HG02852 (cell line): ENCODE results near the gene SEZ6L.
"Not testable (repeated sequence)": the region's sequence is repeated elsewhere in the genome, so short reads cannot be mapped to it uniquely, and the experiment has no call there.

ENCODE experiments used
- ATAC-seq: cut with Tn5 transposase; IDR thresholded peaks from one replicate; pipeline ENCODE4 v1.9.1; 2021; ENCODE audit warnings: mild to moderate bottlenecking, moderate library complexity; ENCODE audit not compliant: unreplicated experiment

SEZ6L gene

DNA sequence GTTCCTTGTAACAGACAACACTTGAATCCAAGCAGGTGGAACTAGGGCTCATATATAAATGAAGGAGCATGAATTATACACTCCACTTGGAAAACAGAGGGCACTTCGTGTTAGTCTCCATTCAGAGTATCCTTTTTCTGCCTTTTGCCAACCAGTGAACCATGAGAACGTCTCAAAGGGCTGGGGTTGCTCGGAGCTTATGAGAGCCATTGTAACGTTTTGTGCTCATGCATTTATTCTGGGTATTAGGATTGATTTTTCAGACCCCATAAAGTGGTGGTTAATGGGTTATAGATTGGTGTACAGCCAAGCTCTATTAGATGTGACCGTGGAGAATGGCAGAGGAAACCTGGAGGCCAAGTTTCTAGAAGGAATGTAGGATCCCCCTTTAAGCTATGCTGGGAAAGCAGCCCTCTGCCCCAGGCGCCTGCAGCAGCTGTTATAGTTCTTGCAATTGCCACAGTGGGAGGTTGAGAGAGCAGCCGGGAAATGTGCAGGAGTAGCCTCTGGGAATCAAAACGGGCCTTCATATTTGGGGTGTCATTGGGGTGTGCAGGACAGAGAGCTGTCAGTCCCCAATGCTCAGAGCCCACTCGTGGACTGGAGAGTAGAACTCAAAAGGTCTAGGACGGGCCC, 205.2 kb downstream of the SEZ6L start:
- no peak for ATAC-seq

DNA sequence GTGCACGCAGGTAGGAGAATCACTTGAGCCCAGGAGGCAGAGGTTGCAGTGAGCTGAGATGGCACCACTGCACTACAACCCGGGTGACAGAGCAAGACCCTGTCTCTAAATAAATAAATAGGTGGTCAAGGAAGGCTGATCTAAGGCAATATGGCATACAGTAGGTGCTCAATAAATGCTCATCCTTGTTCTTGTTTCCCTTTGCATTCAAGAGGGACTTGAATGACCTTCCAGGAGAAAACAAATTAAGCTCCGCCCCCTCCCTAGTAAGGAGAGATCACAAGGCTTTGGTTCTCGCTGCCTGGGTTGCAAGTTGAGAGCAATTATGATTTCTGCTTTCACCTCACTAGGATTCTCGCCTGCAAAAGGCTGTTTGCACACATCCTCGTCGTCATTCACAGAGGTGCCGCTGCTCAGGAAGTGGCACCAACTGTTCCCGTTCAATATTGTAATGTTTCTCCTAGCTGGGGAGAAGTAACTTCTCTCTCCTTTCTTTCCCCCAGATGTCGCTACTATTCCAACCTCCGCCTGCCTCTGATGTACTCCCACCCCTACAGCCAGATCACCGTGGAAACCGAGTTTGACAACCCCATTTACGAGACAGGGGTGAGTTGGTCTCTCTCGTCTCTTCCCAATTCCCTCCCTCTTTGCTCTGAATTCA, 208.0 kb downstream of the SEZ6L start:
- no peak for ATAC-seq

DNA sequence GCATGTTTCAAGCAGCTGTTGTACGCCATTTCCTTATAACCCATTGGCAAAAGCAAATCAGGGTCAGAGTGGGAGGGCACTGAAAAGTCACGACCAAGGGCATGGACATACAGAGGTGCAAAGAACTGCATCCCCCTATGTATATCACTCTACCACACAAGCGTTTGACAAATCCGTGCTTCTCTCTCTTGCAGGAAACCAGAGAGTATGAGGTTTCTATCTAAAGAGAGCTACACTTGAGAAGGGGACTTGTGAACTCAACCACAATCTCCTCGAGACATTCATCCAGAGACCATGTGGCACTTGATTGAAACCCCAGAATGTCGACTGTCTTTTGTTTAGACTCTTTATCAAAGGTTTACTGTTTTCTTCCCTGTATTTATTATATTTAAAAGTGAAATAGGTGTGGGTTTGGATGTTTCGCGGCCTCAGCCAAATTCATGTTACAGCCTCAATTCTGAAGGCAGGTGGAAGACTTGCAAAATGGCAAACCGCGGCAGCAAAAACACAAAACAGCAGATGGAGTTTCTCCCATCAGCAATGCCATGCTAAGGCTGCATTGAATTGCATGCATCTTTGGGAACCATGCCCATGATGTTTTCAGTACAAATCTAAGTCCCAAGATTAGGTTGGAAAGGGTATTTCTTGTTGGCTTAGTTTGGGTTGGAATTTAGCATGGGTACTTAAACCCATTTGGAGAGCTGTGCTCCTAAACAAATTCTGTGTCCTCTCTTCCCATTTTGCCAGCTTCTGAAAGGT, 211.0 kb downstream of the SEZ6L start:
- ATAC-seq = no peak

DNA sequence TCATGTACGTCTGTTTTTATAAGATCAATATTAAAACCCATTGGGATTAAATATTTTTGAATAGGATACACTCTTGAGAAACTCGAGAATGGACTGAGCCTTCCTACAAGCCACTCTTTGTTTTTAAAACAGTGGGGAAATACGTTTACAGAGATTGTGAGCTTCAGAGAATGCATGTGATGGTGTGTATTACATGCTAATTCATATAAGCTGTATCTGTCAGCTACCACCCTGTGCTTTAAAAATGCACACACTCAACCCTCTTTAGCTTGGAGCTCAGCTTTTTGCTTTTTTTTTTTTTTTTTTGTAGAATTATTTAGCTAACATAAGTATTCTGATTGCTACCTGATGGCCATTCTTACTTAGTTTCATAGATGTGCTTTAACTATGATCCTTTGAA, 213.5 kb downstream of the SEZ6L start:
- ATAC-seq = no peak

DNA sequence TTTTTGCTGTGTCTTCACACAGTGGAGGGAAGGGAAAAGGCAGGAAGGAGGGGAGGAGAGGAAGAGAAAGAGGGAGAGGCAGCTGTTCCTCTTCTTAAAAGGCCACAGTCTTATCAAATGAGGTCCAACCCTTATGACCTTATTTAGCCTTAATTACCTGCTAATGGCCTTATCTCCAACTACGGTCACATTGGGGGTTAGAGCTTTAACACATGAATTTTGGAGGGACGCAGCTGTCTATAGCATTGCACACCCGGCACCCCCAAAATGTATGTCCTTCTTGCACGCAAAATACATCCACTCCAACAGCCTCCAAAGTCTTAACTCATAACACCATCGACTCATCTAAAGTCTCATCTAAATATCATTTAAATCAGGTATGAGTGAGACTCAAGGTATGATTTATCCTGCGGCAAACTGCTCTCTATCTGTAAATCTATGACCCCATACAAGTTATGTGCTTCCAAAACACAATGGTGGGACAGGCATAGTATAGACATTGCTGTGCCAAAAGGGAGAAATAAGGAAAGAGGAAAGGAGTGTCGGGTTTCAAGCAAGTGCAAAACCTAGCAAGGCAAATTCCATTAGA, 214.8 kb downstream of the SEZ6L start:
- no peak for ATAC-seq

DNA sequence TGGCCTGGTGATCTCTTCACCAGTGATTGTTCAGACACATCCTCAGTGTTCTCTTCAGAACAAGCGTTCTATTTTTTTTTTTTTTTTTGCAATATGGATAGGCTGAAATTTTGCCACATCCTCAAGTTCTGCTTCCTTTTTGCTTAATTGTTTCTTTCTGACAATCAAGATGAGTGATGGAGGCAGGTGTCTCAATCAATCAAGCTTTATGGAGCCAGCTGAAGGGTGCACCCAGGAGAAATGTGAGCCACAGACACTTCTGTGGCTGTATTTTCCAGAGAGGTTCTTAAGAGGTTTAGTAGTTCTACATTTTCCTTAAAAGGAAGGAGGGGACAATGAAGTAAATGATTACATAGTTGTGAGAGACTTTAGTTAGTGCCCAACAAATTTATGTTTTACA, 215.9 kb downstream of the SEZ6L start:
- no peak for ATAC-seq

DNA sequence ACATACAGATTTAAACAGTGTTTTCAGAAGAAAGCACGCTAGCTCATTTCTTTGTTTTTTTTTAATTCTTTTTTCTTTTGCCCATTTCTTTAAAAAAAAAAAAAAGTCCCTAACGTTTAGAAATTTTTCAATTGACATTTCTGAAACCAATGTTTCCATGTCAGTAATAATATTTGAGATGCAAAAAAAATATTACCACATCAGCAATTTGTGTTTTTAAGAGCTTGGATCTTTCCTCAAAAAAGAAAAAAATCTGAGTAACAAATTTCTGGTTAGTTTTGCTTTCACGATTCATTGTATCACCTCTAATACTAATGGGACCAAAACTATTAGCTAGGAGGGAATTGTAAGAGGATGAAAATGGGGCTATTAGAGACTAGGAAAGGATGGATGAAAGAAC, 219.9 kb downstream of the SEZ6L start:
- ATAC-seq = no peak

DNA sequence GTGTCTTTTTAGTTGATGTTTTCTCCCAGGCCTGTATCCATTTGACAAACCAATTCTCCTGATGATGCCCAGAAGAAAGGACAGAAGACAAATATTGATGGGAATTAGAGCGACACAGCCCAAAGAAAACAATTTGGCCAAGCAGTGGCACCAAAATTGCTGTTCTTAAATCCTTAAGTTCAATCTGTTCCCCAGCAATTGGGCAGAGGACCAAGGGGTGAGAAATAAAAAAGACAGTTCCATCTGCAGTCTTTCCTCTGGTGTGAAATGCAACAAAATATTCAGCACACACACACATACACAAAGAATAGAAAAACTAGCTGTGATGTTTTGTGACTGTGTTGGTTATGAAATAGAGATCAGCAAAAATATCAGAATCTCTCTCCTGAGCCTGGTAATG, 221.8 kb downstream of the SEZ6L start:
- no peak for ATAC-seq

DNA sequence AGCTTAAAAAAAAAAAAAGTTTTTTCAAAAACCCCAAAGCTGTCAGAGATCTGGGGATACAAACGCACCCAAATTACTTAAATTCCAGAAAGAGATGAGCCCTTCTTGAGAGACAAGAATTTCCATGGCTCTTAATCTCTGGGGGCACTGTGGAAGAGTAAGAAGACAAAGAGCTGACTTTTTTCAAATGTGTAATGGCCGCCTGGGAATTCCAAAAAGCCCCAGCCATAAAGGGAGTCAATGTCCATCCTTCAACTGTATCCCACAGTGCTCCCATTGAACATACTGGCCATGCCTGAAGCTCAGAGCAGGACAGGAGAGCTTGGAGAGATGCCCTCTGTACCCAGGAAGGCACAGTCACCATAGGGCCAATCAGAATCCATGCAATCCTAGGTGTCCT, 222.4 kb downstream of the SEZ6L start:
- ATAC-seq = no peak

DNA sequence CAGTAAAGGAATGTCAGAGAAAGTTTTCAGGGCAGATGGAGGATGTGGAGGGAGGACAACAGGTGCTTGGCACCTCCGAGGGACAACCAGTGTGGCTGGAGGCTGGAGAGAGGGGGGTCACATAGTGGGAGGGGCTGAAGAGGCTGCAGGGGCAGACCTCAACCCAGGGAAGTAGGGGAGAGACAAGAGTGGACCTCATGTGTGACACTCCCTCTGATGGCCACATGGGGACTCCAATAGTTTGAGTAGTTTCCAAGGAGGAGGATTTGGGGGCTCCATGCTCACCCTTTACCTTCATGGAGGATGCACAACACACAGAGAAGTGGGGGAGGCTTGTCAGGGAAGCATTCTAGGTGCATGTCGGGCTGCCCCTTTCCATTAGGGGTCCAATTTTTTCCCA, 224.7 kb downstream of the SEZ6L start:
- no peak for ATAC-seq

DNA sequence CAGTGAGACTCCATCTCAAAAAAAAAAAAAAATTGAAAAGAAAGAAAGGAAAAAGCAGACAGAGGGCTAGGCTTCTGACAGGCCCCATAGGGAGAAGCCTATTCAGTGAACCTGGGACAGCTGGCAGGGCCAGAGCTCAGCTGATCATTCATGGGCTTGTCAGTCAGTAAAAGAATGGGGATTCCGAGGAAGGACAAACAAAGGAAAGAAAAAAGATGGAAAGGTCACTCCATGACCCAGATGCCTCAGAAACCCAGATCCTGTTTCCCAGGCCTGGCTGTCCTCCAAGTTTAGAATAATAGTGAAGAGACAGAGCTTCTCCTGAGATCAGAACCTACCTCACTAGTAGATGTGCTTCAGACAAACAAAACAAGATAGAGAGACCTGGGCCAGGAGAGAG, 225.5 kb downstream of the SEZ6L start:
- no peak for ATAC-seq

DNA sequence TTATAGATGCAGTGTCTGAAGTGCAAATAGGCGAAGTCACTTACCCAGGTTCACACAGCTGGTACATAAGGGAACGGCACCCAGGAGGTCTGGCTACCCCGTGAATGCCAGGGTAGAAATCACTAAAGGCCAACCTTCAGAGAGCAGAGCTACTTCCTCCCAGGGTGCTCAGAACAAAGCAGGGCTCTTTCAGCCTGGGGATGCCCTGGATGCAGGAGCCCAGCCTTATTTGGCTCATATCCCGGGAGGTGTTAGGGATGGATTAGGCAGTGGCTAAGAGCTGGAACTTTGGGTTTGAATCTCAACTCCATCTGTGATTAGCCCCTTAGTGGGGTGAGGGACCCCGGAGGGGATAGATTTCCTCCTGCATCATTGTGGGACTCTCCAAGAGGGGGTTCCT, 226.7 kb downstream of the SEZ6L start:
- ATAC-seq = no peak

DNA sequence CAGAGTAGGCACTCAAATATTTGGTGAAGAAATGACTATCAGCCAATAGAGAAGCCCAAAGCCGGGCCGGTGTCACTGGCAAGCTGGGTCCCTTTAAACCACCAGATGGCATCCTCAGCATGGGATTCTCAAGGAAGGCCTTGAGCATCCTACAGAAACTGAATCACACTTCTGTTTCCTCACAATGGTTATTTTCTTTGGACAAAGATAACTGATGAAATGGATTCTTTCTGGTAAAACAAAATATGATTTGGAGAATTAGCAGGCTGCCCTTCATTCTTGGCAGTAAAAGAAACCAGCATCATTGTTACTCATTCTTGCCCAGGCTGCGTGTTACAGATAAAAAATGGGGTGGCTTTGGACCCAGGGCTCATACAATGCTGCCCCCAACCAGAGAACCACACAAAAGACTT, 229.5 kb downstream of the SEZ6L start:
- no peak for ATAC-seq

DNA sequence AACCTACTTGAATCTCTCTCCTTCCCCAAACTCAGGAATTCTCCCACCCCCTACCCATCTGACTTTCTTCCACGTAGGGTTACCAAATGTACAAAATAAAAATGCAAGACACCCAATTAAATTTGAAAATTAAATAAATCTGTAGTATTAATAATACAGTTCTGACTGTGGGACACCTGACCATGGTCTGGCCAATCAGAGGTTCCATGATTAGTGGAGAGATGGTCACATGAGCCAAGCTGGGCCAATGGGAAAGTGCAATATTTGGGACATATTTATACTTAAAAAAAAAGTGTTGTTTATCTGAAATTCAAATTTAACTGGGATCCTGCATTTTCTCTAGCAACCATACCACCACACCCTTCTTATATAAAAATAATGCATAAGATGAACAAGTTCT, 230.0 kb downstream of the SEZ6L start:
- no peak for ATAC-seq

DNA sequence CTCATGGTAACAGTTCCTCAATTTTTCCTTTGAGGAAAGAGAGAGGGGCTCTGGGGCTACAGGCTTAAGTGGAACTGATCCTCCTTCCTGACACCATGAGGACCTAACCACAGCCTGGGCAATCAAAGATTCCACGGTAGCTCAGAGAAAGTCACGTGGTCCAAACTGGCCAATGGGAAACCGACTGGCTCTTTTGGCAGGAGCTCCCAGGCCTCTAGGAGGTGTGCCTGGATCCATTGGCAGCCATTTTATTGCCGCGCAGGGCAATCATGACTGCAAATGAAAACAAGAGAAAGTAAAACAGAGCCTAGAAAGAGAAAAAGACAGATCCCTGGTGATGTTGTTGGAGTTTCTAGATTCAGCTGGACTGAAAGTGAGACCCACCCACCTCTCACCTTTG, 232.5 kb downstream of the SEZ6L start:
- ATAC-seq = no peak

DNA sequence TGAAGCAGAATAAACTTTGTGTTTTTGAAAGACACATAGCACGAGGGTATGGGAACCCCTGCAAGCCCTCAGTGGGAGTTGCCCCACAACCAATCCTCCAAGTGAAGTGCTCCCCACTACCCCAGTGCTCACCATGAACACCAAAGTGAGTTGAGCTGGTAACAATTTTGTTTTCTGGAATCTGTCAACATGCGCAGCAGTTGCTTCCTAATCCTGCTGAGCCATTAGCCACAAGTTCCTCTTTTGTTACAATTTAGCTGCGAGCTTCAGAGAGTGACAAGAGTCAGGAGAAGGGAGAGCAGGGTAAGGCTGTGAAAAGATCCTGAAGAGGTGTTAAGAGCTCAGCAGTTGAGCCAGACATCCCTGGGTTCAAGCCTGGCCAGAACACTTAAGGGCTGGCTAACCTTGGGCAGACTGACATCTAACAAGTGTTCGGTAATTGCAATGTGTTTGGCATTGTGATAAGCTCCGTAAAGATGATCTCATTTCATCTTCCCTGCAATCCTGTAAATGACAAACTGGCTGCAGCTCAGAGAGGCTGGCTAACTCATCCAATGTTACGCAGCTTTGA, 235.7 kb downstream of the SEZ6L start:
- ATAC-seq = no peak

DNA sequence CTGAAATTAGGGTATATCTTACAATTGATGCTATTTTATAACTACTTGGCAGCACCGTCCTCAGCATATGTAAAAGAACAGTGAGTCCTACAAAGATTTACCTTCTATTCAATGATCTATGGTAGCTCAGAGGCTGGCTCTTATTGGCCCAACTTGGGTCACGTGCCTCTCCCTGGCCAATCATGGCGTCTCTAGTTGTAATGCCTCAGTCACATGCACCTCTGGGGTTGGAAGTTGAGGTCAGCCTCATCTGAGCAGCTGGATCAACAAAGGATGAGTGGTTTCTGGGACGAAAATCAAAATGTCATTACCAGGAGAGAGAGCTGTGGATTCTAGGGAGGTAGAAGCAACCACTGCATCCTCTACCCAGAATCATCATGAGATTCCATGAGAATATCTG, 236.9 kb downstream of the SEZ6L start:
- ATAC-seq = no peak

DNA sequence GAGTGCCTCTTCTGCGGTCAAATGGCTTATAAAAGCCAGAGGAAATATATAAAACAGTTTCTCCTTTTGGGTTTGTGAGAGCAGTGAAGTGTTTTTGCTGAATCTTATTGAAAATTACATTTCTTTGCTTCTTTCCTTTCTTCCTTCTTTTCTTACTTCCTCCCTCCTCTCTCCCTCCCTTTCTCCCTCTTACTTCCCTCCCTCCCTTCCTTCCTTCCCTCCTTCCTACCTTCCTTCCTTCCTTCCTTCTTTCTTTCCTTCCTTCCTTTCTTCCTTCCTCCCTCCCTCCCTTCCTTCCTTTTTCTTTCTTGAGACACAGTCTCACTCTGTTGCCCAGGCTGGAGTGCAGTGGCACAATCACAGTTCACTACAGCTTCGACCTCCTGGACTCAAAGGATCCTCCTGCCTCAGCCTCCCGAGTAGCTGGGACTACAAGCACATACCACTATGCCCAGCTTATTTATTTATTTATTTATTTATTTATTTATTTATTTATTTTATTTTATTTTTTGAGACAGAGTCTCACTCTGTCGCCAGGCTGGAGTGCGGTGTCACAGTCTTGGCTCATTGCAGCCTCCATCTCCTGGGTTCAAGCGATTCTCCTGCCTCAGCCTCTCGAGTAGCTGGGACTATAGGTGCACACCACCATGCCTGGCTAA, 239.4 kb downstream of the SEZ6L start:
- ATAC-seq = not testable (repeated sequence)

DNA sequence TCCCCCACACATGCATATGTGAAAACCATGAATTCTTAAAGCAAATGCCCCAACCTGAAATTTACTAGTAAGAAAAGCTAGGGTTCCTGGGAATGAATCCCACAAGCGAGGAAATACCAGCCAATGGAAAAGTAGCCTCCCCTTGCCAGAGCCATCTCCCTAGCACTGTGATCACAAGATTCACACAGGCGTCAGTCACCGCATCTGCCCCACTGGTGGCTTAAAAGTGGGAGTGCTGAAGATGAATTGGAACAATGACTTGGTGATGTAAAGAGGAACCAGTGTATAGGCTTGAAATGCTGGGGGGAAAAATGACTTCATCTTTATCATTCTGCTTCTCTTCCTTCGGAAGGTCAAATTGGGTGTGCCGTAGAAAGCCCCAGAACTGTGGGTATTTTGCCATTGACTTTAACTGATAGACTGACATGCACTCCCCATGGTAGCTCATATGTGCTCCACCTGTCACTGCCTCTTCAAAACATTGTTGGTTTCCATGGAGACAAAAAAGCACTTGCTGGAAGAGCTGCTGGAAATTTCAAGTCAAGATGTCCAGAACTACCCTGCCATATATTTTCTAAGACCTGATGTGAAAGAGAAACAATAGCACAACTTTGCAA, 240.6 kb downstream of the SEZ6L start:
- ATAC-seq = no peak

DNA sequence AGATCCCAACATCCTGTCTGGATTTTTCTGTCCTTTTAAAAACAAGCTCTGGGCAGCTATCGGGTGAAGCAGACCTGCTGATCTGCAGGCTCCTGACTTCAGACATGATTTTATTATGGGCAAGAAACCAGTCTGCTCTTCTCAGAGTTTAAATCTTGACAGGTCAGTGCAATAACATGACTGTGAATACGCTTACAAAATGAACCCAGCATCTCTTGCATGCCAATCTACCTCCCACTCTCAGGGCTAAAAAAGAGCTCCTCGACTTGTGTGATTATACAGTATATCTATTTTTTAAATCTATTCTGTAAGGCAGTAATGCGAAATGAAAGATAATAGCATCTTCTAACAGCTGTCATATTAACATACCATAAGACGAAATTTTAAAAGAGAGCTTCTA, 241.1 kb downstream of the SEZ6L start:
- no peak for ATAC-seq

DNA sequence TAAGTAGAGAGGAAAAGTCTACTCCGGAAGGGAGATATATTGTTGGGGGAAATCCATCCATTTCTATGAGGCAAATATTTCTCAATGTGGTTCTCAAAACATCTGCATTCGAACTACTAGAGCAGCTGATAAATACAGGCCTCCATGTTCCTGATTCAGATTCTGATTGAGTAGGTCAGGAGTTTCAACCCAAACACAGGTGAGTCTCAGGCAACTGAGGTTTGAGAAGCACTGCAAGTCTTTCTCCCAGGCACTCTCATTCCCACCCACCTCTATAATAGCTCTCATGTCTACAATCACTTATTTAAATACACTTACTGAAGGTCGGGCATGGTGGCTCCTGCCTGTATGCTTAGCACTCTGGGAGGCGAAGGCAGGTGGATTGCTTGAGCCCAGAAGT, 245.1 kb downstream of the SEZ6L start:
- no peak for ATAC-seq
